Activated naive CD4-positive, alpha-beta T cell treated with anti-CD3 and anti-CD28 coated beads for 36 hours (primary cell): ENCODE results near the gene CFHR3. TPM values are rescaled to one million over a fixed set of nuclear protein-coding genes. Genes with fewer than 3 reads are reported as not detected.
"Not testable (repeated sequence)": the region's sequence is repeated elsewhere in the genome, so short reads cannot be mapped to it uniquely, and the experiment has no call there.

ENCODE experiments used
- CTCF ChIA-PET: fragments of 350-600 bp; sonication (Branson Sonifier 250); formaldehyde crosslinking; loops from one replicate; lab custom pipeline; 2021; ENCODE audit warnings: antibody characterized with exemption; lab: Charles Lee
- DNase-seq: peaks from one replicate; pipeline ENCODE4 v3.0.0-alpha.2; 2020
- H3K27ac Mint-ChIP-seq: one replicate; pipeline ENCODE4 v1.8.0; 2021; ENCODE audit warnings: mild to moderate bottlenecking, mixed read lengths
- H3K27me3 Mint-ChIP-seq: one replicate; pipeline ENCODE4 v1.8.0; 2021; ENCODE audit warnings: low read depth, mixed read lengths
- H3K36me3 Mint-ChIP-seq: one replicate; pipeline ENCODE4 v1.8.0; 2021; ENCODE audit warnings: low read depth, mixed read lengths
- H3K4me1 Mint-ChIP-seq: one replicate; pipeline ENCODE4 v1.8.0; 2021; ENCODE audit warnings: low read depth, mixed read lengths
- H3K4me3 Mint-ChIP-seq: one replicate; pipeline ENCODE4 v1.8.0; 2021; ENCODE audit warnings: mild to moderate bottlenecking, moderate library complexity, mixed read lengths
- H3K9me3 Mint-ChIP-seq: one replicate; pipeline ENCODE4 v1.8.0; 2021; ENCODE audit warnings: mixed read lengths
- intact Hi-C: fragments of 100-400 bp; cut with micrococcal nuclease; formaldehyde crosslinking; loops from one replicate; pipeline ENCODE4 v1.15.1; 2023
- total RNA-seq, 2 experiments: library from RNA; stranded (reverse); gene quantifications; one replicate each; pipeline ENCODE4 v1.2.3, GENCODE V29; 2021

CFHR3 gene
- not detected for total RNA-seq

DNA sequence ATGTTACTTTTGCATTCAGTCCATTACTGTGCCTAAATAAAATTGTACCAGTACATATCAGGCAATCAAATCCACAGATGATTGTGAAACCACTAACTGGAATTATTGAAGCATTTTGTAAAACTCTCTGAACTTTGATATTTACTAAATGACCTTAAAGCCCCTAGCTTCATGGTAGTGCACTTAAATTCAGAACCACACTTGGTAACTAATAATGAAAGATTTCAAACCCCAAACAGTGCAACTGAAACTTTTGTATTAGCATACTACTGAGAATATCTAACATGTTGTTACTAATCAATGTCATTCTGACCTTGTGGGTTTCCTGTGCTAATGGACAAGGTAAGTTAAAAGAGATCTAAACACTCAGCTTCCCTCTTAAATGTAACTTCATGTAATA lies at the start of gene CFHR3:
CFHR3 (plus strand) TSS at position 238 of the 400 bp plus-strand sequence; CDS start at position 285, 47 bp downstream.
- no peaks in the 10 kb centered on the region for H3K9me3 Mint-ChIP-seq
- H3K36me3 Mint-ChIP-seq: no peaks in the 10 kb centered on the region
- CTCF ChIA-PET: interaction anchor here (0.6 kb wide), 1 partner anchor 625 kb away, joined by 3 read pairs; no protein-coding TSS in a partner anchor
- intact Hi-C loops: no loop called here
- H3K27me3 Mint-ChIP-seq: no peaks in the 10 kb centered on the region
- no peak for DNase-seq
- H3K27ac Mint-ChIP-seq: no peak within 1 kb of the TSS
- H3K4me3 Mint-ChIP-seq: no peak within 1 kb of the TSS
- no peaks in the 10 kb centered on the region for H3K4me1 Mint-ChIP-seq

- no peaks in the 10 kb centered on the region for H3K36me3 Mint-ChIP-seq
- intact Hi-C loops: no loop called here
- H3K27me3 Mint-ChIP-seq: peaks cover 1% of the 10 kb centered on the region
- CTCF ChIA-PET: interaction anchor here (0.6 kb wide), 1 partner anchor 34 kb away, joined by 3 read pairs; no protein-coding TSS in a partner anchor
- H3K4me1 Mint-ChIP-seq: no peaks in the 10 kb centered on the region
- H3K4me3 Mint-ChIP-seq: no peak overlapping the region
- no peak for DNase-seq
- no peak overlapping the region for H3K27ac Mint-ChIP-seq
- no peaks in the 10 kb centered on the region for H3K9me3 Mint-ChIP-seq
These were observed 42.1 kb upstream of the CFHR3 start for GRCh38 chr1:196732526-196732925.

DNA sequence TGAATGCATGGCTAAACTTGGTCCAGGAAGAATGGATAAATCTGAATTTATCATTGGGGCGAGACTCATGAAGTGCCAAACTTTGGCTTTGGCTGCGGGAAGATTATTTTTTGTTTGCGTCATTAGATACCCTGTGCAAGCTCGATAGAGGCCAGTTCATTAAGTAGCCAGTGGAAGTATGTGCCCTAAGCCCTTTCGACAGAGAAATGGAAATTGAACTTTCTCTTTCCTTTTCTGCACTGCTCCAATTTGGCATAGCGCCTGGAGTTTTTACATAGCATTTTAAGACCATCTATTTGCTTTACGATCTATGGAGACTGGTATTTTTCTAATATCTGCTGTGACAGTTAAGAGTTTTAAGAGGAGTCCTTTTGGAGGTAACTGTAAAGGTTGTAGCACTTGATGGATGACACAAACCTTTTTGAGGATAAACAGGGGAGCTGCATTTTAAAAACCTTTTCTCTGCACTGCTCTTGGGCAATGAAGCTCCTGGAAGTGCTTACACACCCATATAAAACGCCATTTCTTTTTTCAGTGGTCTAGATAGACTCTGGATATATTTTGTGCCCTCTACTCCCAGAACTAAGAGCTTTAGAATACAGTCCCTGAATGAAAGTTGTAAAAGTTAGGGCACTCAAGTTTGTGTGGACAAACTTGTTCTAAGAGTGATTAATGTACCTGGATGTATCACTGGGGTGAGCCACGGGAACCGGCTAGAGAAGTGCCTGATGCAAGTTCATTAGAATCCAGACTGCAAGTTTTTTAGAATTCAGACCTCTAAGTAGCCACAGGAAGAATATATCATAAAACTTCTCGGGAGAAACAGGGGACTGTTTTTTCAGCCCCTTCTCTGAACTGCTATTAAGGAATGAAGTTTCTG lies 41.3 kb upstream of the CFHR3 start:
- intact Hi-C loops: no loop called here
- peaks cover 5% of the 10 kb centered on the region for H3K9me3 Mint-ChIP-seq
- H3K27me3 Mint-ChIP-seq: no peaks in the 10 kb centered on the region
- no peak for DNase-seq
- H3K4me3 Mint-ChIP-seq: no peak overlapping the region
- H3K27ac Mint-ChIP-seq: no peak overlapping the region
- no peaks in the 10 kb centered on the region for H3K4me1 Mint-ChIP-seq
- CTCF ChIA-PET: interaction anchor here (0.6 kb wide), 1 partner anchor 35 kb away, joined by 3 read pairs; no protein-coding TSS in a partner anchor
- H3K36me3 Mint-ChIP-seq: no peaks in the 10 kb centered on the region

DNA sequence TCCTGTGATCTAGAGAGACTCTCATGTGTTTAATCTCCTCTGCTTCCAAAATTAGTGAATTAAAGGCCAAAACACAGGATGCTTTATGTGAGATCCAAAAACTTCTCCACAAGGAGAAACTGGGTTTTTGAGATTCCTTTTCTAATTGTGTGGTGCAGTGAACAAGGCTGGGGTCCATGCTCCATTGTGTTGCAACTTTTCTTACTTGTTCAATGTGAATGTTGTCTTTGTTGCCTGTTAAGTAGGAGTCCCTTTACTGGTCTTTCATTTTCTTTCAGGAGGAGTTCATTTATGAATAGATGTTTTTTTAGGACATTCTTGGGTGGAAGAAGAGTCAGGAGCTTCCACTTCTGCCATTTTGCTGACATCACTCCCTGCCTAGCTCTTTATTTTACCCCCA lies 40.6 kb upstream of the CFHR3 start:
- Mint-ChIP-seq H3K9me3 (peaks cover 10% of the 10 kb centered on the region), H3K27me3 (no peaks in the 10 kb centered on the region), H3K27ac (no peak overlapping the region), H3K4me3 (no peak overlapping the region), H3K4me1 (no peaks in the 10 kb centered on the region), H3K36me3 (no peaks in the 10 kb centered on the region)
- CTCF ChIA-PET: no interaction called here
- DNase-seq: no peak
- intact Hi-C loops: no loop called here

DNA sequence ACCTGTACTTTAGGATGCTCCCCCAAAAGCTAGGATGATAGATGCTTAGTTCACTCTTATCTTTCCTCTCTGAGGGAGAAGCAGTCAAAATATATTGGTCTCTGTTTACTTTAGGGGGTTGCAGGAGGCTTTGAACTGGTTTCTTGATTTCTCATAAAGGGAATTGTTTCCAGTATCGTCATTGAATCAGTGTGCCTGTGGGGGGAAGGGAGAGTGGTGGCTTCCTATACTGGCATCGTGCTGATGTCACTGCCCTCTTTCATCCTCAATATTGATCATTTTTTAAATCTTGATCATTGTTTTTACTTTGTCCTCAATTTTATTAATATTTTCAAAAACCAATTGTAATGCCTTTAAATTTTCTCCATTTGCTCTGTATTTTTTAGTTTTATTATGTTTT lies 40.2 kb upstream of the CFHR3 start:
- Mint-ChIP-seq H3K9me3 (peaks cover 13% of the 10 kb centered on the region), H3K27me3 (no peaks in the 10 kb centered on the region), H3K4me3 (no peak overlapping the region), H3K27ac (no peak overlapping the region), H3K4me1 (no peaks in the 10 kb centered on the region), H3K36me3 (peaks cover 2% of the 10 kb centered on the region)
- CTCF ChIA-PET: no interaction called here
- DNase-seq: no peak
- intact Hi-C loops: no loop called here

DNA sequence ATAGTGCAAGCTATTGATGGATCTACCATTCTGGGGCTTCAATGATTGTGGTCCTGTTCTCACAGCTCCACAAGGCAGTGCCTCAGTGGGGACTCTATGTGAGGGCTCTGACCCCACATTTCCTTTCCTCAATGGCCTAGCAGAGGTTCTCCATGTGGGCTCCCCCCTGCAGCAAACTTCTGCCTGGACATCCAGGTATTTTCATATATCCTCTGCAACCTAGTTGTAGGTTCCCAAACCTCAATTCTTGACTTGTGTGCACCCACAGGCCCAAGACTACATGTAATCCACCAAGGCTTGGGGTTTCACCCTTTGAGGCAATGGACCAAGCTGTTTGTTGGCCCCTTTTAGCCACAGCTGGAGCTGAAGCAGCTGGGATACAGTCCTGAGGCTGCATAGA lies 35.9 kb upstream of the CFHR3 start:
- H3K4me3 Mint-ChIP-seq: no peak overlapping the region
- H3K9me3 Mint-ChIP-seq: peaks cover 17% of the 10 kb centered on the region
- DNase-seq: no peak
- H3K4me1 Mint-ChIP-seq: no peaks in the 10 kb centered on the region
- H3K27me3 Mint-ChIP-seq: no peaks in the 10 kb centered on the region
- H3K36me3 Mint-ChIP-seq: peaks cover 2% of the 10 kb centered on the region
- H3K27ac Mint-ChIP-seq: no peak overlapping the region
- CTCF ChIA-PET: no interaction called here
- intact Hi-C loops: no loop called here

GRCh38 chr1:196743244-196743643 lies 31.4 kb upstream of the CFHR3 start:
- H3K4me1 Mint-ChIP-seq, H3K27ac Mint-ChIP-seq, CTCF ChIA-PET, intact Hi-C loops, H3K27me3 Mint-ChIP-seq, DNase-seq, H3K4me3 Mint-ChIP-seq, H3K36me3 Mint-ChIP-seq: not testable (repeated sequence)
- H3K9me3 Mint-ChIP-seq: peaks cover 13% of the 10 kb centered on the region

GRCh38 chr1:196765019-196765740 lies 9.5 kb upstream of the CFHR3 start:
- H3K27ac Mint-ChIP-seq, intact Hi-C loops, DNase-seq, H3K27me3 Mint-ChIP-seq, H3K4me1 Mint-ChIP-seq, CTCF ChIA-PET, H3K36me3 Mint-ChIP-seq, H3K9me3 Mint-ChIP-seq, H3K4me3 Mint-ChIP-seq: not testable (repeated sequence)

DNA sequence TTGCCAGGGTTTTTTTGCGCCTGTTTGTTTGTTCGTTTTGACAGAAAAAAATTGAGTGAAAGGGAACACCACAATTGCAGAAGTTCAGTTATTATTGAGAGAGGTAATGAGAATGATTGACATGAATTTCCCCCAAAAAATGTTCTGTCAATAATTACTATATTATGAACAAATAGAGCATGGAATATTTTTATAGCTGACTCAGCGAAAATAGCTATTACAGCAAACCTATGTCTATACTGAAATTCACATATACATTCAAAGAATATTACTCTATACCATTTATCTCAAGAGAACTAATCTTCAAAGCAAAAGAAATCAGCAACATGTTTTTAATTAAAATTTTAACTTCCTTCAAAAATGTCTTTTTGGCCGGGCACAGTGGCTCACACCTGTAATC lies 4.8 kb upstream of the CFHR3 start:
- H3K36me3 Mint-ChIP-seq, H3K9me3 Mint-ChIP-seq, CTCF ChIA-PET, H3K27me3 Mint-ChIP-seq, intact Hi-C loops, H3K4me3 Mint-ChIP-seq, H3K27ac Mint-ChIP-seq, DNase-seq, H3K4me1 Mint-ChIP-seq: not testable (repeated sequence)

- Mint-ChIP-seq H3K27me3 (no peaks in the 10 kb centered on the region), H3K27ac (no peak overlapping the region)
- CTCF ChIA-PET: no interaction called here
These were observed 927 bp upstream of the CFHR3 start for GRCh38 chr1:196773713-196774112.

DNA sequence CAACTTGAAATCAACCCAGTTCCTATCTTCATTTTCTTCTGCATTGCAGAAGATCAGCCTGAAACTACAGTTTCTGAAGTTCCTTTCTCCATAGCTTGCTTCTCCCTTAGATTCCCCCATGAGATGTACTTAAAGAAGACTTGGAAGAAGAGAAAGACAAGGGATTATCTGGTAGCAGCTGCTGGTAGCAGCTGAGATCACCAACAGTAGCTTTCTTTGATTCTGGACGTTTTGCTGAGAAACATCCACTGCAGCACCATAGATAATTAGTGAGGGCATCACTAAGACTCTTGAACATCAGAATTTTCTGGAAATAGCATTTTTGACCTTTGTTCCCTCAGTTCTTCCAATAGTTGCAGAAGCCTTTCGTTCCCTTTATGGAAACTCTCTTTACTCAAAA lies 465 bp upstream of the CFHR3 start:
- Mint-ChIP-seq H3K4me3 (no peak overlapping the region), H3K36me3 (no peaks in the 10 kb centered on the region), H3K9me3 (no peaks in the 10 kb centered on the region), H3K4me1 (no peaks in the 10 kb centered on the region), H3K27me3 (no peaks in the 10 kb centered on the region), H3K27ac (no peak overlapping the region)
- intact Hi-C loops: no loop called here
- CTCF ChIA-PET: no interaction called here
- DNase-seq: no peak

More at GRCh38 chr1:196773713-196774112, 927 bp upstream of the CFHR3 start:
- no peak overlapping the region for H3K4me3 Mint-ChIP-seq
- no peaks in the 10 kb centered on the region for H3K4me1 Mint-ChIP-seq
- intact Hi-C loops: no loop called here
- no peaks in the 10 kb centered on the region for H3K9me3 Mint-ChIP-seq
- no peaks in the 10 kb centered on the region for H3K36me3 Mint-ChIP-seq
- no peak for DNase-seq

DNA sequence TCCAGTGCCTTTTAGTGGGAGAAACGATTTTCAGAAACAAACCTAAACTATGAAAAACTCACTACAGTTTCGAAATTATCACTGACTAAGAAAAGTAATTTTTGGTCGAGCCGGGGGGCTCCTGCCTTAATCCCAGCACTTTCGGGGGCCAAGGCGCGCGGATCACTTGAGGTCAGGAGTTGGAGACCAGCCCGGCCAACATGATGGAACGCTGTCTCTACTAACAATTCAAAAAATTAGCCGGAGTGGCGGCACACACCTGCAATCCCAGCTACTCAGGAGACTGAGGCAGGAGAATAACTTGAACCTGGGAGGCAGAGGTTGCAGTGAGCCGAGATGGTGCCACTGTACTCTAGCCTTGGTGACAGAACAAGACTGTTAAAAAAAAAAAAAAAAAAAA lies 3.0 kb downstream of the CFHR3 start:
- CTCF ChIA-PET: no interaction called here
- no peaks in the 10 kb centered on the region for H3K27me3 Mint-ChIP-seq
- intact Hi-C loops: no loop called here
- no peak for DNase-seq
- no peaks in the 10 kb centered on the region for H3K36me3 Mint-ChIP-seq
- no peaks in the 10 kb centered on the region for H3K4me1 Mint-ChIP-seq
- H3K27ac Mint-ChIP-seq: no peak overlapping the region
- H3K9me3 Mint-ChIP-seq: no peaks in the 10 kb centered on the region
- H3K4me3 Mint-ChIP-seq: no peak overlapping the region
